ENCODE measurements around the gene PIN4.

DNA sequence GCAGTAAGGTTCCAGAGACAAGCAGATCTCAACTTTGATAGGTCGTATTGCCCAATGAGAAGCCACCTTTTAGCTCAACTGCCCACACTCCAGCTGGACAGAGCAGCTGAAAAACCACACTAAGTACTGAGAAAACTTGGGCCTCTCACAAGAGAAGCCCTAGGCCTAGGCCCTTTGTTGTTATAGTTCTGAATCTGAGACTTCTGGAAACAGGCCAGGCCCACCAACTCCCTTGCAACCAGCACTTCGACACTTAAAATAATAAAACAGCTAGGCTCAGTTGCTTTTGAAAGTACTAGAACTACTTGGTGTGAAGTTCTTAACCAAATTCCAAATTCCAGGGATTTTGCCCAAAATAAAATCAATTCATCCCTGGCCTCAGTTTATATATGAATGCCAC, 36.4 kb upstream of the PIN4 start:
- no peak for TF ChIP-seq SPI1 (IDR thresholded peaks at IDR 0.05; ENCODE audit: low read depth, low read length)
- no peak for TF ChIP-seq TAF1 (IDR thresholded peaks at IDR 0.05; ENCODE audit: low read depth, low read length)
